Hypothalamus (tissue), 51 donors: ENCODE results near the gene RNASEL.

Experiments
- DNase-seq, 51 donors: peaks; one replicate each; lab custom pipeline; 2025; lab: John Stamatoyannopoulos, UW

RNASEL gene

DNA sequence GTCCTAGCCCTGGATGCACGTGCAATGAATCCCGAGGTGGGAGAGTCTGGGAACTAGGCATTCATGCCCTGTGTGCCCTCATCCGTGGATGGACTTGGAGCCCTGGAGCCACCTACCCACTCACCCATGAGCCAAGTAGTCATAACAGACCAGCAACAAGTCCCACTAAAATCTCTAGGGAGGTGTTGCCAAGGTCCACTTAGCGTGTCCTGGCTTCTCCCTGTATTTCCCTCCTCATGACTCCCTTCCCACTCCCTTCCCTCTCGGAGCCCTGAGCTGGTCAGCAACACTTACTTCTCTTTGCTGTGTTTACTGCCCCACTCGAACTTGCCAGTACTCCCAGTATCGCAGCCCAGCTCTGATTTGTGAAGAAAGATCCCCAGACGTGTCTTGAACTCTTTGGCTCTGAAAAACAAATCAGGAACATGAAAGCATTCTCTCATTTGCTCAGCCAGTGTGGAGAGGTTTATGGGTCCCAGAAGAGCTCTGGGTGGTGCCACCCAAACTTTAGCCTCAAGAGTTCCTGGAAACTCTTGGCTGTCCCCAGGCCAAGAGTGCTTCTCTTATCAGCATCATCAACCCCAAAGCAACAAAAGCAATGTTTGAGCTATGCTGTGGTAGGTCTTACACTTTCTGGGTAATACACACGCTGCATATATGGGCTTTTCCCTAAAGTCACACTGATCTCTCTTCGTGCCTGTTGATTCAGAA, 14.0 kb upstream of the RNASEL start:
- peak in 1 of 51 donors; percentile 36 for DNase-seq

GRCh38 chr1:182601913-182602312, 12.9 kb upstream of the RNASEL start:
- DNase-seq: no peak

- DNase-seq: peak in 37 of 51 donors; percentile 10 to 88 (median 43)
Measured at GRCh38 chr1:182601416-182601786, 12.3 kb upstream of the RNASEL start.

DNA sequence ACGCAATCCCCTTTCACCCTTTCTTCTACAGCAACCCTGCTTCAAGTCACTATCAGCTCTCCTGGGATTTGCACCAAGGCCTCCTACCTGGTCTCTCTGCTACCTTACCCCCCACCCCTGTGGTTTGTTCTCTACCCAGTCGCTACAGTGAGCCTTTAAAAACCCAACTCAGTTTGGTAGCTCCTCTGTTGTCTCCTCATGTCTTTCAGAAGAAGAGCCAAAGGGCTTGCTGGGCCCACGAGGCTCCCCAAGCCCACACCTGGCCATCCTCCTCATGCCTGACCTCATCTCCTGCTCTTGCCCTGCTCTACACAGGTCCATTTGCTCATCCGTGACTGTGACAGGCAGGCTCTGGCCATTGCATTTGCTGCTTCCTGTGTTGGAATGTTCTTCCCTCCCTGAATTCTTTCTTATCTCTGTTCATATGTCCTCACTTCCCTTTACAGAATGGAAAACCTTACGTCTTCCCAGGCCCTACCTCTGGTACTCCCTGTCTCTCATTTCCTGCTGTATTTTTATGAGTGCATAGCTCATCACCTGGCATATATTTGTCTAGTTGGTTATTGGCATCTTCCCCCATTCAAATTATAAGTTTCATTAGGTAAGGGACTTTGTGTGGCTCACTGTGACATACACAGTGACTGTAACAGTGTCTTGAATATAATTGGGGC, 11.8 kb upstream of the RNASEL start:
- peak in 1 of 51 donors; percentile 54 for DNase-seq

GRCh38 chr1:182600036-182600713, 11.1 kb upstream of the RNASEL start:
- peak in 1 of 51 donors; percentile 21 for DNase-seq

DNA sequence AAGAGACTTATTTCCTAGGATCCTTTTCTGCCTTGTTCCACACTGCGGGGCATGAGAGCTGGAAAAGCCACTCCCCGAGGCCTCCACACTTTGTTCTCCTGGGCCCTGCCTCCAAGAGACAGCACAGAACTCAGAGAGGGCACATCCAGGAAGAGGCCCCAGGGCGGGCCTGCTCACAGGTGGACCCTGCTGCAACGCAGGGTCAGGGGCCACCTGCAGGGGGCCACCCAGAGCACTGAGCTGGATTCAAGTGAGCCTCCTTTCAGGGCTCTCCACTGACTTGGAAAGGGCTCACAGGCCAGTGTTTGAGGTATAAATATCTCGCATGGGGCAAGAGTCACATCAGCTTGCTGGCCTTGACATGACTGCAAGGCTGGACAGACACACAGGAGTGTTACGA, 10.3 kb upstream of the RNASEL start:
- DNase-seq: no peak

DNA sequence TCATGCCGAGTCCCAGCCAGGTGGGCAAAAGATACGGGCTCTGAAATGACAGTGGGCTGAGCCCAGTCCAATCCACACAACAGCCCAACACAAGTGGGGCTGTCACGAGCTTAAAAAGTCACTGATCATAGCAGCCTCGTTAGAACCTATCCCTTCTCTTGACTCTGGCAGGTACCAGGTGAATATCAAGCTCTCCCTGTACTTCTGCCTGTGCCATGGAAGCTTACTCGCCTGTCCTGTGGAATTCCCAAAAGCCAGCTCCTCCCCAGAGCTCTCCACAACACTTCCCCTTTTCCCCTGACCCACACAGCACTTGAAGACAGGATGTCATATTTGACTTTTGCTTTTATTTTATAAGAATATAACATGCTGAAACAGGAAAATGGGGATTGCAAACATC, 9.2 kb upstream of the RNASEL start:
- DNase-seq: no peak

DNA sequence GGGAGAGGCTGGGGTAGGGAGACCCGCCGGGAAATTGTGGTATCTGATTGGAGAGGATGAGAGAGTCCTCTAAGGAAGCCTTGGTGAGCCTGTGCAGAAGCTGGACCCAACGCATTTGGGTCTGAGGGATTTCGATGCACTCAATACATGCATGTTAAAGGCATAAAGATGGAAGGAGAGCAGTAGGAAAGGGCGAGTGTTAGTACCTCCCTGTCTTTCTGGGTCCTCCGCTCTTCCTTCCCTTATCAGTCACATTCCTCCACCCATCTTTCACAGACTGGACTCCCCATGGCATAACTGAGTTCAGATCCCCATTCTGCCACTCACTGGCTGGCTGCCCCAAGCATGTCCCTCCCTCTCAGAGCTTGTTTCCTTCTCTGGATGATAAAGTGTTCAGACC, 7.9 kb upstream of the RNASEL start:
- DNase-seq: no peak

DNA sequence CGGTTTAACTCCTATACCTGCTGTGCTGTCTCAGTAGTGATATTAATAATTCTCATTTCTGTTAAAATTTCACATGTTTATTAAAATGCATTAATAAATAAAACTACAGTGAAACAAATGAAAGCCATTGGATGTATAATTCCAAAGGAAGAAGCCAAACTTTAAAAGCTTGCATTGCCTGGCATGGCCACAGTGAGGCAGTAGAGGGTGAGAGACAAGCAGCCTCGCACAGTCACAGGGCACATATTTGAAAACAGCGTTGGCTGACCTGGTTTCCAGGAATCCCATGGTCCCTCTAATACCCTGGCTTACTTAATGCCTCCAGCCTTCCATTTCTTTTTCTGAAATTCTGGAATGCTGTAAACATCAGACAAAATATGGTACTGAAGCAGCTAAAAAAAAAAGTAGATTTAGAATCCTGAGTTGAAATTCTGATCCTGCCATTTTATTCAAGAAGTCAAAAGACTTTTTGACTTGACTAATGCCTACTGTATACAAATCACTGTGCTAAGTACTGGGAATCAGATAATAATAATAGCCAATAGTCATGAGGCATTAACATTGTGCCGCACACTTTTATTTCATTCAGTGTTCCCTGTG, 6.7 kb upstream of the RNASEL start:
- DNase-seq: peak in 33 of 51 donors; percentile 13 to 71 (median 45)

GRCh38 chr1:182589931-182590330, 875 bp upstream of the RNASEL start:
- no peak for DNase-seq

GRCh38 chr1:182589520-182589919, 464 bp upstream of the RNASEL start:
- no peak for DNase-seq

DNA sequence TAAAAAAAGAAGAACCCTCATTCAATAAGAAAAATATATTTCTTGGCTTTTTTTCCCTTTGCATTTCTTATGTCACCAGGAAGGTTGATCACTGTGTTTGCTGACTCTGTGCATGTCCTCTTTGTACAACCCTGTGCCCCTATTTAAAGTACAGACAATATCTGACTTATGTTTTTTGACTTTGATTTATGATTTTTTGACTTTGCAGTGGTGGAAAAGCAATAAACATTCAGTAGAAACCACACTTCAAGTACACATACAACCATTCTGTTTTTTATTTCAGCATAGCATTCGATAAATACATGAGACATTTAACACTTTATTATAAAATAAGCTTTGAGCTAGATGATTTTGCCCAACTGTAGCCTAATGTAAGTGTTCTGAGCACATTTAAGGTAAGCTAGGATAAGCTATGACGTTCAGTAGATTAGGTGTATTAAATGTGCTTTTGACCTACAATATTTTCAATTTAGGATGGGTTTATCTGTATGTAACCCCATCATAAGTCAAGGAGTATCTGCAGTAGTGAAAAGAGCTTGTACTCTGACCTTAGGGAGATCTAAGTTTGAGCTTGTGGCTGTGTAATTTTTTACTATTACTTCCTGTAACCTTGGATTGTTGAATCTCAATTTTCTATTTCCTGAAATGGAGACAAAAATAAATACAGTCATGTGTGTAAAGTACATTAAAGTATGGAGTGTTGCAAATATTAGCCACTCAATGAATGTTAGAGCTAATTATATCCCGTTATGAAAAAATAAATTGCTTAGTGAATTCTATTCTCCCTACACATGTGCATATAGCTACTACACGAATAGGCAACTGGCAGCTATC, 1.2 kb downstream of the RNASEL start:
- DNase-seq: no peak

- no peak for DNase-seq
Measured at GRCh38 chr1:182587093-182587492, 2.0 kb downstream of the RNASEL start.

DNA sequence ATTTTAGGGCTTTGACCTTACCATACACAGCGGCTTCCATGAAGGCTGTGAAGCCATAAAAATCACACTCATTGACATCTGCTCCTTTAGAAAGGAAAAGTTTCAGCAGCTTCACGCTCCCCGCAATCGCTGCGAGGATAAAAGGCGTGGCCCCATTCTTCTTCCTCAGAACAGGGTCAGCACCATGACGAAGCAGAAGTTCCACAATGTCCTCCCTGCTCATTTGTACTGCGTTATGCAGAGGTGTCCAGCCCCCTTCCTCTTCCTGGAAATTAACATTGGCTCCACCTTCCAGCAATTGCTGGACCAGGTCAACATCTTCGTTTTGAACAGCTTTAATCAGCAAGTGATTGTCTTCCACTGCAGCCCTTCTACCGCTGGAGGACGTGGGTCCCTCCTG, 2.7 kb downstream of the RNASEL start:
- no peak for DNase-seq

DNA sequence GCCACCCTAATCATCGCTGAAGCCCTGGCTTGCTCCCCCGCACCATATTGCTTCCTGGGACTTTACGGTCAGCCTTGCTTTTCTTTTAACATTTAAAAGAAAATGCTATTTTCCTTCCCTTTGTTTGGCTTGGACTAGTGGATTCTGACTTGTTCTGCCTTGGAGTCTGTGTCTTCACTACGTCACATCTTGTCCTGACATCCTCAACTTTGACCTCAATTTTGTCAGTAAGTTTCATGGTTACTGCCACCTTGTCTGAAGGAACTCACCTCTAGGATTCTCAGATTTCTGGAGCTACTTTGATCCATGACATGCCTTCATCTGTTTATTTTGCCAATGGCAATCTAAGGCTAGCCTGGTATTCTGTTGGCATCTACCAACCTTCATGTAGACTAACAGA, 4.3 kb downstream of the RNASEL start:
- no peak for DNase-seq

GRCh38 chr1:182580736-182581135, 8.3 kb downstream of the RNASEL start:
- DNase-seq: no peak

DNA sequence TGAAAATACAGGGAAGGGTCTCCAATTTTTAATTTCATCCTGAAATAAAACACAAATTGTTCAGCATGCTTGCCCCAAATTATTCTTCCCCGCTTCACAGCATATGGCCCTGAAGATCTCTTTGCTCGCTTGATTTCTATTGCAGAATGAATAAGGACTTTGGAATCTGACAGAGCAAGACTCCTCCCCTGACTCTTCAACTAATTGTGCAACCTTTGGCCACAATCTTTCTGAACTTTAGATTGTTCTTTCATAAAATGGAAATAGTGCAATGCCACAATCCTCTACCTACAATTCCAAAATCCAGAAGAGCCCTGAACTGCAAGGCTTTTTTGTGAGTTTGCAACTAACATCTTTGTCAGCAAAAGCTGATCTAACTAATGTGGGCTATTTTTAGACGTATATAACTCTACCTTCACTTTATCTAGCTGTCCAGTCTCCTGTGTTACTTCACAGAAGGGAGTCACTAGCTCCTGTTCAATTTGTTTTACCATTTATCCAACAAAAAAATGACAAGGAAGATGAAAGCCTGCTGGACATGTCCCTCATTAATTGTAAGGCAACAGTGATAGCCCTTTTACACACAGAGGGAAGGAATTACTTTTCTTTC, 13.4 kb downstream of the RNASEL start:
- DNase-seq: no peak

GRCh38 chr1:182574156-182574555, 14.9 kb downstream of the RNASEL start:
- no peak for DNase-seq

DNA sequence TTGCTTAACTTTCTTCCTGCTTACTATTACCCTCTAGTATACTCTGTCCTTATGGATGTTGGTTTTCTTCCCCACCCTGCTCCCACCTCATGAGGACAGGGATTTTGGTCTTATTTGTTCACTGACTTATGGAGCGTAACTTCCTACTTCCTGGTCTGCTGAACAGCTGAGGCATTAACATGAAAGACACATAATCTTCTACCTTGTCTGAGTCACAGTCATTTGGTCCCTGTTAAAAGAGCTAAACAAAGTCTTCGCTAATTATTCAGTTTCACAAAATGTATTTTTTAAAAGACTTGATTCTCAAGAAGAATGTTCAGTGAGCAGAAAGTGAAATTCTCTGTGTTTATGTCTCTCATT, 18.5 kb downstream of the RNASEL start:
- no peak for DNase-seq

DNA sequence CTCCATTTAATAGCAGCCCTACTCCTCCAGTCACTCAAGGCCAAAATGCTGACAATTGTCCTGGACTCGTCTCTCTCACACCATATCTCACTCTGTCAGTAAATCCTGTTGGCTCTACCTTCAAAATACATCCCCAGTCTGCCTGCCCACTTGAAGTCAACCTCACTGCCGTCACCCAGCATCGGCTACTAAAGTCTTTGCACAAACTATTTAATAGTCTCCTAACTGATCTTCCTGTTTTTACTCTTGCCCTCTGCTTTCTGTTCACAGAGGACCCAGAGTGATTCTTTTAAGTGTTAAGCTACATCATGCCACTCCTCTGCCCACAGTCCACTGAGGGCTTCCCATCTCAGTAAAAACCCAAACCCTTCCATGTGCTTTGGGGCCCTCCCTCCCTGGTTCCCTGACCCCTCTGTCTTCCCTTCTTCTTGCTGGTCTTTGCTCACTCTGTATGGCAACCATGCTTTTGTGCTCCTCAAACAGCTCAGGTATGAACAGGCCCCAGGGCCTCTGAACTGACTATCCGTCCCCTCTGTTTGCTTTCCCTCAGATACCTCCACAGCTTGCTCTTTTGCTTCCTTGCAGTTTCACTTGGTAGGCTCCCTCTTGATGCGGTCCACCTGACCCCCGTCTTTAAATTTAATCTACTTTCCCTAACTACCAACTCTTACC, 19.0 kb downstream of the RNASEL start:
- no peak for DNase-seq
